HG03103 (cell line): ENCODE results near the gene RP2.
A peak's percentile ranks its signal among the peaks of the same experiment; 100 is the strongest.

Source experiments
- ATAC-seq: cut with Tn5 transposase; IDR thresholded peaks from one replicate; pipeline ENCODE4 v1.9.1; 2021; ENCODE audit warnings: low read depth; ENCODE audit not compliant: unreplicated experiment

Gene RP2

DNA sequence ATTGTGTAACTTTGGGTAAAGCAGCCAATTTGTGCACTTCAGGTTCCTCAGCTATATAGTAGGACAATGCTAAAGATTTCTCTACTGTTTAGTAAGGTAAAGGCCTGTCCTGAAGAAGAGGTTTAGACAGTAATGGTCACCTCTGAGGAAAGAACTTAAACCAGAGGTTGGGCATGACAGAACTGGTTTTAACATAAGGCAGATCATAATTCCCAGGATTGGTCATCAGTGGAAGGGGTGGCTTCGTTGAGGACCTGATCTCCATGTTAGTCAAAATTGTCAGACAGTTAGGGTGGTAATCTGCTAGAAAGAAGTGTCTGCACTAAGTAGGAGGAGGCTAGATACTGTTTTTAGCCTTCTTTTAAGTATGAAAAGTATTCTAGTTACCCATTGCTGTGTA, 4.1 kb downstream of the RP2 start:
- ATAC-seq = no peak

DNA sequence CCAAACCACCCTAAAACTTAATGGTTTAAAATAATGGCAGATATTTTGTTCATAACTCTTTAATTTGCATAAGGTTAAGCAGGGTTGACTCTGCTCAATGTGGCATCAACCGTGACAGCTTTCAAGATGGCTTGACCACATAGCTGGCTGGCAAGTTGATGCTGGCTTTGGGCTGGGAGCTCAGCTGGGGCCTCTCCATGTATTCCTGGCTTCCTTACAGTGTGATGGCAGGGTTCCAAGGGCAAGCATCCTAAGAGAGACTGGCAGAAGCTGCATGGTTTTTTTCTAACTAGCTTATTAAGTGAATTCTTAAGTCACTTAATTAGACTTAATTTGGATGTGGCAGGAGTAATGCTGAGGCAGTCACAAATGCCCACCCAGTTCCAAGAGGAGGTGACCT, 4.5 kb downstream of the RP2 start:
- no peak for ATAC-seq

DNA sequence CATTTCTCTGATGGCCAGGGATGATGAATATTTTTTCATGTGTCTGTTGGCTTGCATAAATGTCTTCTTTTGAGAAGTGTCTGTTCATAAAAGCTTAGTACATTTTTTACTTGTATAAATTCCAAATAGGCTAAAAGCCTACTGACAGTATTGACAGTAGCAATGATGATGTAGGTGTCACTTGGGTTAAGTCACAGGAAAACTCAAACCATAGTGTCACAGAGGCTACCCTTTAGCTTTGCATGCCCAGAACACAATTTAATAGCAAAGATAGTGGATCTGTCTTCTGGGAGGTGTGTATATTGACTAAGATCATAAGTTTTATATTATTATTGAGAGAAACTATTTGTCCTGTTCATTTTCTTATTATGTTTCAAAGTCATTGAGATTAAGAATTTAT, 8.1 kb downstream of the RP2 start:
- no peak for ATAC-seq

DNA sequence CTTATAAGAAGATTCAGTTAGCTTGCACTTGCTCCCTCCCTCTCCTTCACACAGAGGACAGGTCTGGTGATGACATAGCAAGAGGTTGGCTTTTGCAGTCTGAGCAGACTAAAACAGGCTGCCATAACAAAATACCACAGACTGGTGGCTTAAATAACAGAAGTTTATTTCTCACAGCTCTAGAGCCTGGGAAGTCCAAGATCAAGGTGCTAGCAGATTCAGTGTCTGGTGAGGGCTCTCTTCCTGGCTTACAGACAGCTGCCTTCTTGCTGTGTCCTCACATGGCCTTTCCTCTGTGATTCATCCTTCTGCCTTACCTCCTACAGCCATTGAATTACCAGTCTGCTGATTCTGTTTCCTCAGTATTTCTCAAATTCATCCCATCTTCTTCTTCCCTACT, 13.1 kb downstream of the RP2 start:
- ATAC-seq = no peak

DNA sequence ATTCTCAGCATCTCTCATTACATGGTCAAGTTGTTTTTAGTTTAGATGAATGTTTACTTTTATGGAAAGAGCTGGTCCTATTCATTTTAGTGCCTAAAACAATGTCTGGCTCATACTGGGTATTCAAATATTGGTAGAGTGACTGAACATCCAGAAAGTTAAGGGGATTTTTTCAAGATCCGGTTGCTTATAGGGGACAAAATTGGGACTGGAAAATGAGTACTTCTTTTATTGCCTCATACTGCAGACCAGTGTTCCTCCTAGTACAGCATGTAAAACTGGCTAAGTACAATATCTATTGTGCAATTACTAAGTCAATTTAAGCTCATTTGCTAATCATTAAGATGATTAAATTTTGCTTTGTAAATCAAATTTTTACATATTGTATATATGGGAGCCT, 13.9 kb downstream of the RP2 start:
- no peak for ATAC-seq

DNA sequence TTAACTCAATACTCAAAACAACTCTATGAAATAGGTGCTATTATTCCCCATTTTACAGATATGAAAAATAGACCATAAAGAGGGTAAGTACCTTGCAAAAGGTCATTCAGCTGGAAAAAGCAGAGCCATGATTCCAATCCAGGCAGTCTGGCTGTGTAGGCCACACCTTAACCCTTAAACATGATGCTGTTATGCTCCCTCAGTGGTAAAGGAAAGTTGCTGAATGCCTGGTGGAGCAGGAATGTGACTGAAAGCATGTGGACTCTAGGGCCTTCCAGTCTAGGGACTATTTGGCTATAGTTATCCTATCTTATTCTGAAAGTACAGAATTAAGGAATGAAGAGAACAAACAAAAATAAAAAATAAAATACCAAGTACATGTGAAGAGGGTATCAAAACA, 19.6 kb downstream of the RP2 start:
- no peak for ATAC-seq

DNA sequence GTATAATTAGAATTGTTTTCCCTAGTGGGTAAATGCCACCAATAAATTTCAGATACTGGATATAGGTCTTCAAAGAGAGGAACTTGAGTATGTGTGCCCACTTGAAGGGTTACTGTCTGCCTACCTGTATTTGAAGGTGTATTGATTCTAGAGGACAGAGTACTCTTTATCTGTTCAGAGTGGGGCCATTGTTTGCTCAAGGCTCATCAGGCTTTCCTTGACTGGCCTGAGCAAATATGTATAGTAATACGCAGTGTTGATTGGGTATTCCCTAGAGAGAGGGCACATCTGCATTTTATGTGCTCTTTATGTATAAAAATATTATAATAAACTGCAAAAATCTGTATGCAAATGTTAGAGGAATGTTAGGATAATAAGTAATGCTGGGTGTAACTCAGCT, 23.7 kb downstream of the RP2 start:
- ATAC-seq = no peak

DNA sequence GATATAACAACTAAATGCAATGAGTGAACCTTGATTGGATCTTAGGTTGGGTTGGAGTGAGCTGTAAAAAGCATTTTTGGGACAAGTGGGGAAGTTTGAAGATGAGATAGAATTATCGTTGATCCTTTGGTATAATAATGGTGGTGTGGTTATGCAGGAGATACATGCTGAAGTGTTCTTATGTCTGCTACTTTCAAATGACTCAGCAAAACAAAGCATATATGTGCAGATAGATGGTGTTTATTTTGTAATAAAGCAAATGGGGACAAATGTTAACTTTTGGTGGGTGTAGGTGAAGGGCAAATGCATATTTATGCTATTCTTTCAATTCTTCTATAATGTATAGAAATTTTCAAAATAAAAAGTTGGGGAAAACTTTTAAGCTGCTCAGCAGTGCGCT, 26.2 kb downstream of the RP2 start:
- ATAC-seq = no peak

DNA sequence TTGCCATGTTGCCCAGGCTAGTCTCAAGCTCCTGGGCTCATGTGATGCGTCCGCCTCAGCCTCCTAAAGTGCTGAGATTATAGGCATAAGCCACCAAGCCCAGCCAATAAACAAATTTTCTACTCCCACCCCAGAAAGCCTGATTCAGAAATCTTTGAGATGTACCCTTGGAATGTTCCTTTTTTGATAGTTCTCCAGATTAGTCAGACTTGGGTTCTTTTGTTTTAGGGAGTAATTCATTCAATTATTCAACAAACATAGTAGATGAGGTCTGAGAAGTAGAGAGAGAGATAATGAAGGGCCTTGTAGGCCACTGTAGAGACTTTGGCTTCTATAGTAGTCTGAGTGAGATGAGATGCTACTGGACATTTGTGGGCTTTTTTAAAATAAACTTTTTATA, 27.8 kb downstream of the RP2 start:
- no peak for ATAC-seq

DNA sequence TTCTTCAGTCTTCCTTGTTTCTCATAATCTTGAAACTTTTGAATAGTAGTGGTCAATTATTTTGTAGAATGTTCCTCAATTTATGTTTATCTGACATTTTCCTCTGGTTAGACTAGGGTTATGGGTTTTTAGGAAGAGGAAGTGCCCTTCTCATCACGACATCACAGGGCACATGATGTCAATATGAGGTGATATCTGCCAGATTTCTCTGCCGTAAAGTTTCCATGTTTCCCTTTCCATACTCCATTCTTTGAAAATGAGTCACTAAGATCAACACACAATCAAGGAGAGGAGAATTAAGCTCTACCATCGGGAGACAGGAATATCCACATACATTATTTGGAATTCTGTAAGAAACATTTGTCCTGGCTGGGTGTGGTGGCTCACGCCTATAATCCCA, 28.4 kb downstream of the RP2 start:
- no peak for ATAC-seq

DNA sequence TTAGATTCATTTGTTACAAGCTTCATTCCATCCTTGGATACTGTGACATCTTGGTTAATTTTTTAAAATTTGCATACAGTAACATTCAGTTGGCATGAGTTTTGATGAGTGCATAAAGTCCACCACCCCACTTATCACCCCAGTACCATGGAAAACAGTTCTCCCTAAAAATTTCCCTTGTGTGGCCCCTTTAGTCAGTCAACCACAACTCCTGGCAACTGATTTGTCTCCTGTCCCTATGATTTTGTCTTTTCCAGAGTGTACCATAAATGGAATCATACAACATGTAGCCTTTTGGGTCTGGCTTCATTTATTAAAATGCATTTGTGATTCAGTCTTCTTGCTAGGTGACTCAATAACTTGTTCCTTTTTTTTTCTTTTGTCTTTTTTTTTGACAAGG, 29.9 kb downstream of the RP2 start:
- ATAC-seq = no peak

DNA sequence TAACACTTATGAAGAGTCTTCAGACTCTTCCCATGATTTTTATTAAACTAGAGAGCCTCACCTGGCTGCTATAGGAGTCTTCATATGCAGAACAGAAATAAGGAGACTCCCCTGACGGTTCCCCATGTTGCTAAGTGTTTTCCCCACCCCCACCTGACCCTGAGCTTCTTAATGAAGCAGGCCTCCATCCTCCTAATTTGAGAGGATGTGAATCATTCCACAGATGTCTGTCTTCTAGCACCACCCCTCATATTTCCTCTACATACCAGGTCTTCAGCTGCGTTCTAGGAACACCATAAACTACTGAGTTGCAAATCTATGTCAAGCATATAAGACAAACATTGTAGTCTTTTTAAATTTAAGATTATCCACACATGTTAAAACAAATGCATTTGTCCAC, 36.9 kb downstream of the RP2 start:
- ATAC-seq = no peak

DNA sequence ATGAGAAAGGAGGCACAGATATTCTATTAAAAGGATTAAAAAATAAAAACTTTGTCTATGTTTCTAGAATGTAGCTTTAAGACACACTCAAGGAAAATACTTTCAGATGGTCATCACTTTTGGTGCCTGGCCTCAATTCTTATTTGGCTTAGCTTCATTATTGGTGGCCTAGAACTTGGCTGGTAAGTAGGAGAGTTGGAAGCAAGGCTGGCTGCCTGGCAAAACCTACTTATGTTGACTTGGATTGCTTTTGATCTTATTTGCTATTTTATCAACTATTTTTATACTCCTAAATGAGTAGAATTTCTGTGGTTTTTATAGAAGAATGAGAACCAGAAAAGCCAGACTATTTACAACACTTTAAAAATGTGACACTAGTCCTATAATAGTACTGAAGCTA, 40.1 kb downstream of the RP2 start:
- no peak for ATAC-seq

DNA sequence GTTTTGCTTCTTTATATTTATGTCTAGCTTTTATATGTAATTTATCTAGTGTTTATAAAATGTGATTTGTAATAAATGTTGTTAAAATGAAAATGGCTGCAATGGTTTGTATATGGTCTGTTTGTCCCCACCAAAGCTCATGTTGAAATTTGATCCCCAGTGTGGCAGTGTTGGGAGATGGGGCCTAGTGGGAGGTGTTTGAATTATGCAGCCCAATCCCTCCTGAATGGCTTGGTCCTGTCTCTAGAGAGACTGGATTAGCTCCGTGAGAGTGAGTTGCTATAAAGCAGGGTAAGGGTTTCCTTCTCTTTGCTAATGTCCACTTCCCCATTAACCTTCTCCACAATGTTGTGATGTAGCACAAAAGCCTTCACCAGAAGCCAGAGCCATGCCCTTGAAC, 45.4 kb downstream of the RP2 start:
- ATAC-seq = no peak

DNA sequence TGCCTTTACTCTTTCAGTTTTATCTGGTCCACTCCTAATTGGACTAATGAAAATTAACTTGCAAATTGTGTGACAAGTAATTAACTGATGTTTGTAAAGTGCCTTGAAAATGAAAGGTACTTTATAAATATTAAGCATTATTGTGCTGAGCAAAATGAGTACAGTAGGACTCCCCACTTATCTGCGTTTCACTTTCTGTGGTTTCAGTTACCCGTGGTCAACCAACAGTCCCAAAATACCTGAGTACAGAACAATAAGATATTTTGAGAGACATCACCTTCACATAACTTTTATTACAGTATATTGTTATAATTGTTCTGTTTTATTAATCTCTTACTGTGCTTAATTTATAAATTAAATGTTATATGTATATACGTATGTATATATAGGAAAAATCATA, 48.0 kb downstream of the RP2 start:
- ATAC-seq = no peak

DNA sequence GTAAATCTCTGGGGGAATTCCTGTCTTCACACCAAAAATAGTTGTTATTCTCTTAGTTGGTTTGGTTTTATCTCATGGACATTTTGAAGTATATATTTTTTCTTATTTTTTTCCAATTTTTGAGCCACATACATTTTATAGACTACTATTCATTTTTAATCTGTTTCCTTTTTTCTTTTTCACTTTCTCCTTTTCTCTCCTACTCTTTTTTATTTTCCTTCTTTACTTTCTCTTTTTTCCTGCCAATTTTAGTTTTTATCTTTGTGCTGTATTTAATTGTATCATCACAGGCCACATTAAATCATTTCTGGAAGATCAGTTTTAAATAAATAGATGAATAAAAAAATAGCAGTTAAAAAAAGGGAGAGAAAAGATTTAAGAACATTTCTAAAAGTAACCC, 61.4 kb downstream of the RP2 start:
- ATAC-seq = no peak

DNA sequence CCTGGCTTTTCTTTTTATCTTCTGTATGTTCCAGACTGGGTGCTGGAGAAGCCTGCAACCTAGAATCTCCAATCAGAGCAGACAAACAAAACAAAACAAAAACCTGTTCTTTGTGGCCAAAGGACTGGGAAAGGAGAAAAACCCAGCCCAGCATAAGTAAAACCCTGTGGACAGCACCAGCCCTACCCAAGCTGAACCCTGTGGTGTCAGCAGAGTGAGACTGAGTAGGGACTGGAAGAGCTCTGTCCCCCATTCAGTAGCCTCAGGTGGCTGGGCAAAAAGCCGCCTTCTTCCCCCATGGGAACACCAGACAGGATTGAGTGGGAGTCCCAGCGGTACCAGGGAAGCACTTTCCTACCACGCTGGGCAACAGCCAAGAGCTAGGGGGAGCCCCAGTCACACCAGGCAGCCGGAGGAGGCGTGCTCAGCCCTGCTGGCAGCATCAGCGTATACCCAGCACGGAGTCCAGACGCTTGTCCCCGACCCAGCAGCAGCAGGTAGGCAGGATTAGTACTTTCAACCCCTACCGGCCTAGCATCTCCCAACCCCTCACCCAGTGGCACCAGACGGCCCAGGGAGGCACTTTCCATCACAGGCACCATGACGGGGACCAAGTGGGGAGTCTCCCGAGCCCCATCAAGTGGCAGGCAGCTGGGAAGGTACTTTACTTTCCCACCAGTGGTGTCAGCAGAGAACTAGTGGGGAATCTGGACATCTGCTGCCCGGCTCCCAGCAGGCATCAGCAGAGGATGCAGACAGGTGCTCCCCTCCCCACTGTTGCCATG, 66.8 kb downstream of the RP2 start:
- ATAC-seq = peak; percentile 86

DNA sequence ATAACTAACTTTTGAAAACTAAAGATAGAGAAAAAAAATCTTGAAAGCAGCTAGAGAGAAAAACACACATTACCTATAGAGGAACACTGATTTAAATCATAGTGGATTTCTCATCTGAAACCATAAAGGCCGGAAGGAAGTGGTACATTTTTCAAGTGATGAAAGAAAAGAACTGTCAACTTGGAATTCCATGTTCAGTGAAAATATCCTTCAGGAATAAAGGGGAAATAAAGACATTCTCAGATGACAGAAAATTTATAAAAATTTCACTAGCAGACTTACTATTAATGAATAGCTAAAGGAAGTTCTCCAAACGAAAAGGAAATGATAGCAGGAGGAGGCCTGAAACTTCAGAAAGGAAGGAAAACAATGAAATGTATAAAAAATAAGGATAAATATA, 67.8 kb downstream of the RP2 start:
- no peak for ATAC-seq

DNA sequence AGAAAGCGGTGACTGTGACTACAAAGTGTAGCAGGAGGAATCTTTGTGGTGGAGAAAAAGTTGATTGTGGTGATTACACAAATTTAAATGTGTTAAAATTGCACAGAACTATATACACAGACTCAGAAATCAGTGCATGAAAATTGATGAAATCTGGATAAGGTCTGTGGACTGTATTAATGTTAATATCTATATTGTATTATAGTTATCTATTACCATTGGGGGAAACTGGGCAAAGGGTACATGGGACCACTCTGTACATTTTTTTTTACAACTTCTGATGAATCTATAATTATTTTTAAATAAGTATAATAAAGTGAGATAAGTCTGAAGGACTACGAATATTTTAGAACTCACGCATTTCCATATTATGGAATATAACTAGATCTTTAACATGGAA, 73.6 kb downstream of the RP2 start:
- ATAC-seq = no peak

DNA sequence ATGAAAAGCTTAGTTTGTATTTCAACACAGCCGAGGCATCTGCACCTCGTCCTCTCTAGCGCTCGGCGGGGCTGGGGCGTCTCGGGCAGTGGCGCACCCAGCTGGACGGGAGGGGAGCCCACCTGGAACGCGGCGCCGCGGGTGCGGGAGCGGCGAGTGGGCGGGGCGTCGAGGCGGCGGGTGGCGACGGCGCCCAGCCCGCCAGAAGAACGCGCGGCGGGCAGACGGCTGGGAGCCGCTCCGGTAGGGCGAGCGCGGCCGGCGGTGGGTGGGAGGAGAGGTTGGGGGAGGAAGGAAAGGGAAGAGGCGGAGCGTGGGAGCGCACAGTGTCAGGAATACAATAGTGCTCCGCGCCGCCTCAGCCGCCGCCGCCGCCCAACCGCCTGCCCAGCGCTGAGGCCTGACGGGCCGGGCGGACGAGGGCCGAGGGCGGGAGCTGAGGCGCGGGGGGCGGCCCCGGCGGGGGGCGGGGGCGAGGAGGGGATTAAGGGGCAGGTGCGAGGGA, 75.3 kb downstream of the RP2 start, which contains the start of gene JADE3:
JADE3 (plus strand) TSS at position 324 of the 505 bp plus-strand sequence. CDS start 72,474 bp downstream, outside the sequence.
- ATAC-seq = no peak

DNA sequence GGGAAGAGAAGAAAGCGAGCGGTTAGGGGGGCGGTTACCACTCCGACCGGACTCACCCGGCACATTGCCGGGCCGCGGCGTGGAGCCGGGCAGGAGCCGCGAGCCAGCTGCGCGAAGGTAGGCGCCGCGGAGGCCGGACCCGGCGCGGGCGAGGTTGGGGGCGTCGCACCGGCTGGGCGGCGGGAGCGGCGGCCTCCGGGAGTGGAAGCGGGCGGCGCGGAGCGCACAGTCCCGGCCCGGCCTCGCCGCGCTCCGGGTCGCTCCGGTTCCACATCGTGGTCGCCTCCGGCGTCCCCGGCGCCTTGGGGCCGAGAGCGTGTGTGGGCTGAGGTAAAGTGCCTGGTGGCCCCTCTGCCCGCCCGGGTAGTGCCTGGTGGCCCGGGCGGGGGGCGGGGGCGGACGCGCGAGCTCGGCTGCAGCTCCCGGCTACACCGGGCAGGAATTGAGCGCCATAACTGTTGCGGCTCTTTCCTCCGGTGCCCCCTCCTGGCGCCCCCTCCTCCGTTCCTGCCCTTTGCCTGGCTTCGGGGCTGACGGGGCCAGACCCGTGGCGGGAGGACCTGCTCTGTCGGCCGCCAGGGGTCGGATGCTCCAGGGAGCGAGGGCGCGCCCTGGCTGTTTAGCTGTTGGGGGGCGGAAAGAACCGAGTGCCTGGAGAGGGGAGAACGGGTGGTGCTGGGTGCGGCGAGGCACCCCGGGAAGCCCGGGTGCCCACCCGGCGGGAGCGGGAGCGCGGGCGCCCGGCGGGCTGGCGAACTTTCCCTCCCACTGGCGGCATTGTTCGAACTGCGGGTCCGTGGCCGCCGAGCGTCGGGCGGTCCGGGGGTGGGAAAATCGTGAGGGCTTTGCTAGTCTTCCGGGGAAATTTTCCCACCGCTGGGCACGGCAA, 76.0 kb downstream of the RP2 start:
- ATAC-seq = no peak

DNA sequence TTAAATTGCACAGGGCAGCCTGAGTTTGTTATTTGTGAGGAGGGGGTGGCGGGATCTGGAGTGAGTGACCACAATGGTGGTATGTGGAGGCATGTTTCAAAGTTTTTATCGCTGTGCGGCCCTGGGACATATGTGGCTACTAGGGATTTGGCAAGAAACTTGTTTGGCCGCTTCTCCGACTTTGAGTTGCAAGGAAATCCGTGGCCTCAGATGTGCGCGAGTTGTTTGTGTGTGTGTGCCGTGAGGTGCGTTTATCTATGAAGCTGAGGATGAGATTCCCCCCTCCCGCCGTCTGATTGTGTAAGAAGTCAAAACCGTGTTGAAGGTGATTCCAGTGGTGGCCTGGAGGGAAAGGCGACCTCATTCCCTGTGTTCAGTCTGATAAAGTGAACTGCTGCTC, 76.8 kb downstream of the RP2 start:
- no peak for ATAC-seq
